Nephron progenitor cell (in vitro differentiated cells): ENCODE measurements around the gene C16orf89.
A peak's percentile ranks its signal among the peaks of the same experiment; 100 is the strongest.

ENCODE experiments used
- DNase-seq: peaks from one replicate; pipeline ENCODE4 v3.0.0; 2021
- H3K27ac Mint-ChIP-seq: 2 replicates; pipeline ENCODE4 v1.8.0; 2021; ENCODE audit warnings: mild to moderate bottlenecking, moderate library complexity, mixed read lengths
- H3K27me3 Mint-ChIP-seq: 2 replicates; pipeline ENCODE4 v1.8.0; 2021; ENCODE audit warnings: mild to moderate bottlenecking, low read depth, mixed read lengths; ENCODE audit not compliant: poor library complexity
- H3K36me3 Mint-ChIP-seq: 2 replicates; pipeline ENCODE4 v1.8.0; 2021; ENCODE audit warnings: low read depth, mixed read lengths
- H3K4me1 Mint-ChIP-seq: 2 replicates; pipeline ENCODE4 v1.8.0; 2021; ENCODE audit warnings: mixed read lengths
- H3K4me3 Mint-ChIP-seq: 2 replicates; pipeline ENCODE4 v1.8.0; 2021; ENCODE audit warnings: mild to moderate bottlenecking, moderate library complexity, mixed read lengths
- H3K9me3 Mint-ChIP-seq: 2 replicates; pipeline ENCODE4 v1.8.0; 2021; ENCODE audit warnings: mild to moderate bottlenecking, moderate library complexity, mixed read lengths
- CTCF ChIP-seq: fragments of 200-600 bp; sonication (generic); IDR thresholded peaks from 2 replicates; pipeline ENCODE4 v1.5.0; 2021; ENCODE audit warnings: antibody characterized with exemption

Gene C16orf89

GRCh38 chr16:5025171-5025632 is 40.6 kb downstream of the C16orf89 start:
- Mint-ChIP-seq H3K27ac (no peak overlapping the region), H3K9me3 (no peaks in the 10 kb centered on the region), H3K4me1 (no peaks in the 10 kb centered on the region), H3K27me3 (peaks cover 3% of the 10 kb centered on the region), H3K36me3 (no peaks in the 10 kb centered on the region), H3K4me3 (no peak overlapping the region)
- TF ChIP-seq CTCF = peak; percentile 40
- peak; percentile 59 for DNase-seq

GRCh38 chr16:5024632-5025031 is 41.1 kb downstream of the C16orf89 start:
- H3K9me3 Mint-ChIP-seq = no peaks in the 10 kb centered on the region
- H3K4me1 Mint-ChIP-seq = no peaks in the 10 kb centered on the region
- no peak overlapping the region for H3K27ac Mint-ChIP-seq
- no peaks in the 10 kb centered on the region for H3K36me3 Mint-ChIP-seq
- H3K27me3 Mint-ChIP-seq = peaks cover 3% of the 10 kb centered on the region
- DNase-seq = no peak
- TF ChIP-seq CTCF = no peak
- H3K4me3 Mint-ChIP-seq = no peak overlapping the region

- Mint-ChIP-seq H3K27ac (no peak overlapping the region), H3K36me3 (no peaks in the 10 kb centered on the region), H3K4me1 (no peaks in the 10 kb centered on the region), H3K27me3 (peaks cover 11% of the 10 kb centered on the region), H3K4me3 (no peak overlapping the region), H3K9me3 (no peaks in the 10 kb centered on the region)
- DNase-seq = no peak
- TF ChIP-seq CTCF = no peak
Observed at GRCh38 chr16:5022521-5022920, 43.2 kb downstream of the C16orf89 start.

GRCh38 chr16:5020551-5020950 is 45.2 kb downstream of the C16orf89 start:
- no peak overlapping the region for H3K4me3 Mint-ChIP-seq
- no peaks in the 10 kb centered on the region for H3K36me3 Mint-ChIP-seq
- no peaks in the 10 kb centered on the region for H3K9me3 Mint-ChIP-seq
- no peaks in the 10 kb centered on the region for H3K4me1 Mint-ChIP-seq
- H3K27ac Mint-ChIP-seq = no peak overlapping the region
- no peak for TF ChIP-seq CTCF
- no peak for DNase-seq
- H3K27me3 Mint-ChIP-seq = peaks cover 12% of the 10 kb centered on the region

- no peak overlapping the region for H3K4me3 Mint-ChIP-seq
- no peaks in the 10 kb centered on the region for H3K36me3 Mint-ChIP-seq
- no peaks in the 10 kb centered on the region for H3K9me3 Mint-ChIP-seq
- TF ChIP-seq CTCF = no peak
- peaks cover 14% of the 10 kb centered on the region for H3K27me3 Mint-ChIP-seq
- DNase-seq = no peak
- no peaks in the 10 kb centered on the region for H3K4me1 Mint-ChIP-seq
- no peak overlapping the region for H3K27ac Mint-ChIP-seq
Observed at GRCh38 chr16:5019775-5020174, 46.0 kb downstream of the C16orf89 start.

- DNase-seq = no peak
- H3K36me3 Mint-ChIP-seq = no peaks in the 10 kb centered on the region
- no peaks in the 10 kb centered on the region for H3K9me3 Mint-ChIP-seq
- no peak overlapping the region for H3K4me3 Mint-ChIP-seq
- H3K27me3 Mint-ChIP-seq = peaks cover 17% of the 10 kb centered on the region
- no peaks in the 10 kb centered on the region for H3K4me1 Mint-ChIP-seq
- TF ChIP-seq CTCF = no peak
- H3K27ac Mint-ChIP-seq = no peak overlapping the region
Observed at GRCh38 chr16:5018793-5019192, 47.0 kb downstream of the C16orf89 start.
